B cell (primary cell): Measurements from ENCODE around the gene PYGO1.
A peak's percentile ranks its signal among the peaks of the same experiment; 100 is the strongest.

Experiments used
- EZH2 ChIP-seq: IDR thresholded peaks from 2 replicates; pipeline ENCODE4 v1.6.1; 2012; ENCODE audit warnings: borderline replicate concordance, low read depth, mild to moderate bottlenecking, moderate library complexity, low read length; ENCODE audit not compliant: insufficient read depth, poor library complexity, severe bottlenecking
- TF ChIP-seq, protein P1 (sequence below): fragments of 200-600 bp; IDR thresholded peaks from one replicate; pipeline ENCODE4 v1.8.0; 2022; ENCODE audit warnings: antibody characterized with exemption, mild to moderate bottlenecking

DNA sequence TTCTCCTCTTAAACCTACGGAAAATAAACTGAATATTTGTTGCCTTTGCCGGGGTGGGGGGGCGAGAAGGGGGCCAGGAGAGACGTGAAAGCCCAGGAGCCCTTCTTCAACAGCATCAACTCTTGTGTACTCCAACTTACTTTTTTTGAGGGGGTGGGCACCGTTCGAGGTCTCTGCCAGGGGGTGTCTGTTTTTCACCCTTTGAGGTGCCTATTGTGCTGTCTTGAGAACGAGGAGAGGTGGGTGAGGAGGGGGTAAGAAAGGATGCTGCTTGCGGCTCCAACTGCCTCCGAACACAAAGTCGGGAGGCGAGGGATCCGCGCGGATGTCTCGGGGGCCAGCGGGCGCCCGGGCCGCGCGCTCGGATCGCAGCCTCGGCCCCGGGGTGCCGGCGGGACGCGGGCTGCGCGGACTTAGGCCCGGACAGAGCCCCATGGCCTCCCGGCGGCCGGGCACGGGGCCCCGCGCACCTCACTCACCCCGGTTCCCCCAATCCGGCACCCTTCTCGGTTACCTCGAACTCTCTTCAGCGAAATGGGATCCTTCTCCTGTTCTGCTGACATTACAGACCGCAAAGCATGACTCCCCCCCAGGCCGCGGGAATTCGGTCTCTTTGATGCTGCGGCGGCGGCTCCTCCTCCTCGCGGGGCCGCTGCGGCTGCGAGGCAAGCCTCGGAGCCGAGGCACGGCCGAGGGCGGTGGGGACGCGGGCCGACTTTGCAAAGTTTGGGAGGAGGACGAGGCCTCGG lies 650 bp downstream of the PYGO1 start:
- TF ChIP-seq, protein P1, sequence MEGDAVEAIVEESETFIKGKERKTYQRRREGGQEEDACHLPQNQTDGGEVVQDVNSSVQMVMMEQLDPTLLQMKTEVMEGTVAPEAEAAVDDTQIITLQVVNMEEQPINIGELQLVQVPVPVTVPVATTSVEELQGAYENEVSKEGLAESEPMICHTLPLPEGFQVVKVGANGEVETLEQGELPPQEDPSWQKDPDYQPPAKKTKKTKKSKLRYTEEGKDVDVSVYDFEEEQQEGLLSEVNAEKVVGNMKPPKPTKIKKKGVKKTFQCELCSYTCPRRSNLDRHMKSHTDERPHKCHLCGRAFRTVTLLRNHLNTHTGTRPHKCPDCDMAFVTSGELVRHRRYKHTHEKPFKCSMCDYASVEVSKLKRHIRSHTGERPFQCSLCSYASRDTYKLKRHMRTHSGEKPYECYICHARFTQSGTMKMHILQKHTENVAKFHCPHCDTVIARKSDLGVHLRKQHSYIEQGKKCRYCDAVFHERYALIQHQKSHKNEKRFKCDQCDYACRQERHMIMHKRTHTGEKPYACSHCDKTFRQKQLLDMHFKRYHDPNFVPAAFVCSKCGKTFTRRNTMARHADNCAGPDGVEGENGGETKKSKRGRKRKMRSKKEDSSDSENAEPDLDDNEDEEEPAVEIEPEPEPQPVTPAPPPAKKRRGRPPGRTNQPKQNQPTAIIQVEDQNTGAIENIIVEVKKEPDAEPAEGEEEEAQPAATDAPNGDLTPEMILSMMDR: no peak
- TF ChIP-seq EZH2: peak; percentile 61
